NOMO-1 treated with DMSO at 0.1 percent for 48 hours (cell line): ENCODE measurements around the gene SNX9.
"Not testable (repeated sequence)": the region's sequence is repeated elsewhere in the genome, so short reads cannot be mapped to it uniquely, and the experiment has no call there.

ENCODE experiments used
- DNase-seq: peaks from one replicate; lab custom pipeline; 2025; ENCODE audit not compliant: unreplicated experiment; lab: John Stamatoyannopoulos, UW

The SNX9 gene

GRCh38 chr6:157950899-157951298 lies 127.9 kb downstream of the SNX9 start:
- DNase-seq = not testable (repeated sequence)

- no peak for DNase-seq
These were observed 128.8 kb downstream of the SNX9 start for GRCh38 chr6:157951828-157952227.

- DNase-seq = no peak
These were observed 129.9 kb downstream of the SNX9 start for GRCh38 chr6:157952861-157953351.

GRCh38 chr6:157953580-157954091 lies 130.6 kb downstream of the SNX9 start:
- no peak for DNase-seq

DNA sequence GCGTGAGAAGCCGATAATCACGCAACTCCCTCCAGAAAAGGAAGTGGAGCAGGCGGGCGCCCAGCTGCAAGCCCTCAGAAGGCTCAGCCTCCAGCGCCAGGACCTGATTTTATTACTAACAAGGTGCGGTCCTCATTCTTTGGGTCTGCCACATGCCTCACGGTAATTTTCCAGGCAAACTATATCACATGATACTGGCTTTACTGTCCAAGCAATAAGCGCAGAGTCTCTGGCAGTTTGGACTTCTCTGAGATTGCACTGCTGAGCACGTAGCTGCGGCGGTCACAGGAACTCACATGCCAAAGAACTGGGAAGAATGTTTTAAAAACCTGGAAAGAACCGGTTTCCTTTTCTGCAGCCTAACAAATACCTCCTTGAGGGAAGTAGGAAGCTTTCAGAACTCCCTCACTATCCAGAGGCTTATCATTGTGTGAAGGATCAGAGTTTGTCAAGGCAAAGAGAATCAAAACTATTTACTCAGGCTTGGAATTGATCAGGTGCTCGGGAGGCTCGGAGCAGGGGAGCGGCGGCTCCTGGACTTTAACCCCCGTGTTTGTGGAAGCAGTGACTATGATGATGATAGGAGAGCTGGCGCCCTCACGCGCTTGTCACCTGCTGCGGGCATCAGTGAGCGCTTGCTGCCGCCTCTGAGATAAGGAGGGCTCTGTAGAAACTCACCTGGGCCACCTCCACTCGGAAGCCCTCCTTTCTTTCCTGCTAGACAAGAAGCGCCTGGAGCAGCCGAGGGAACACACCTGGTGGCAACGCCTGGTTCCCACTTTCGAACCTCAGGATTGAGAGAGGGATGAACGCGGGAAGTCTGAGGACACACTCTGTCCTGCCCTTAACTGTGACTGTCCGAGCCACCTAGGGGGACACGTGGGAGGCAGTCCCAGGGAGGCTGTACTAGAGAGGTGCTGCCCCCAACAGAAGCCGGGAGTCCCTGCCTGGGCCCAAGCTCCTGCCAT lies 131.4 kb downstream of the SNX9 start:
- DNase-seq = peak; percentile 34

- DNase-seq = no peak
These were observed 132.6 kb downstream of the SNX9 start for GRCh38 chr6:157955675-157956074.

- DNase-seq = no peak
These were observed 133.2 kb downstream of the SNX9 start for GRCh38 chr6:157956171-157956730.

- no peak for DNase-seq
These were observed 136.6 kb downstream of the SNX9 start for GRCh38 chr6:157959451-157960227.

DNA sequence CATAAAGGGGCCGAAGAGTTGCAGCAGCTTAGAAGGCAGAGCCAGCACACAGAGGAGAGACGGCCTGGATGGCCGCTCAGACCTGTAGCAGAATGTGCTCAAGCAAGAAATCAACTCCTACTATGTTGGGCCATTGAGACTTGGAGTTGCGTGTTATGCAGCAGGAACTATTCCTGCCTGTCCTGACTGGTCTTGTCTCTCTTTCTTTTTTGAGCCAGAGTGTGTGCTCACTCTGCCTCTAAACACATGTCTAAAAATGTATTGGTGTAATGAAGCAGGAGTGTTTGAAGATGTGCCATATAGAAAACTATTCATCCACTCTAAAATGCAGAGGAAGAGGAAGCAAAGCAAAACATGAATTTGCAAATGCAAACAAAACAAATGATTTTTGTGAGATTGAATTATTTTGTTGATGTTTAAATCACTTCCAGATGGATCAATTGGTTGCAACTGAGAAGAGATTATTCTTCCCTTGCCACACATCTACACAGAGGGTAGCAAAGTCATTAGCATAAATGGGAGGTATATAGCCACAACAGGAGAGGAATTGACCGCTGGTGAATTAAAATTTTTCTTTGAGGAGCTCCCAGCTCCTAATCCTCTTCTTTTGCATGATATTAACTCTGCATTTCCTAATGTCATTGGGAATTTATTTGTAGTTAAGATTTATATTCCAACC lies 138.2 kb downstream of the SNX9 start:
- no peak for DNase-seq

DNA sequence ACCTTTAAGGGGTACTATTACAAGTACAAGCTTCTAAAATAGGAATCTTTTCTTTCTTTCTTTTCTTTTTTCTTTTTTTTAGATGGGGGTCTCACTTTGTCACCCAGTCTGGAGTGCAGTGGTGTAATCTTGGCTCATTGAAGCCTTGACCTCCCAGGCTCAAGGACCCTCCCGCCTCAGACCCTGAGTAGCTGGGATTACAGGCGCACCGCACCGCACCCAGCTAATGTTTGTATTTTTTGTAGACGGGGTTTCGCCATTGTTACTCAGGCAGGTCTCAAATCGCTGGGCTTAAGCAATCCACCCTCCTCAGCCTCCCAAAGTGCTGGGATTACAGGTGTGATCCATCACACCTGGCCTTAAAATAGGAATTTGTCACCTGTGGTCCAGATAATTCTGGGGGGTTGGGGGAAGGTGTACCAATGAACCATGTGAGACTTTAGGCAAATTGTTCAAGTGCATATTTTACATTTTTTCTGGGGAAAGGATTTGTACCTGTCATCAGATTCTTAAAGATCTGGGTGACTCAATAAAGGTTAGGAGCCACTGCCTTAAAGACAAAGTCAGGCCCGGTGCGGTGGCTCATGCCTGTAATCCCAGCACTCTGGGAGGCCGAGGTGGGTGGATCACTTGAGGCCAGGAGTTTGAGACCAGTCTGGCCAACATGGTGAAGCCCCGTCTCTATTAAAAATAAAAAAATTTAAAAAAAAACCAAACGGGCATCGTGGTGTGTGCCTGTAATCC lies 139.0 kb downstream of the SNX9 start:
- no peak for DNase-seq

DNA sequence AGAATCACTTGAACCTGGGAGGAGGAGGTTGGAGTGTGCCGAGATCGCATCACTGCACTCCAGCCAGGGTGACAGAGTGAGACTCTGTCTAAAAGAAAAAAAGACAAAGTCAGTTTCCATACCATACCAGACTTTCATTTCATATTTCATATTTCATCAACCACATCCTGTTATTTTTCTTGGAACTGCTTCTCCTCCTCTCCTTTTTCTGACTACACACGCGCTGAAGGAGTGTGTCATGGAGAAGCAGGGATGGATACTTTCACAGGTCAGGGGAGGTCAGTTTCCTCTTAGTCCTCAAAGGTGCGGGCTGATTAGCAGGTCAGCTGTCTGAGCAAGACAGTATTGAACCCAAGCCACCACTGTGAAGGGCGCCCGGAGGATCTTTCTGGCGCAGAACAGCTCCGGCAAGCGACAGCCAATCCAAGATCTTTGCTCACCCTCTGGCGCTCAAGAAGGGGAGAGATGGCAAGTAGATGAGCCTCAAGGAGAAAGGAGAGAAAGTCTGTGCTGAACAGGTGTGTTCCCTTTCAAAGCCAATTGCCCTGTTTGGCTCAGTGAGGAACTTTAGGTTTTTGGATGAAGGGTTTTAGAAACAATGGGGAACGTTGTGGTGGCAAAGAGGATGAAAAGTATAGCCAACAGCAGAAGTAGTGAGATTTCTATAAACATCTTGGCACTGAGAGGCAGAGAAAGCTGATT lies 139.7 kb downstream of the SNX9 start:
- DNase-seq = no peak

DNA sequence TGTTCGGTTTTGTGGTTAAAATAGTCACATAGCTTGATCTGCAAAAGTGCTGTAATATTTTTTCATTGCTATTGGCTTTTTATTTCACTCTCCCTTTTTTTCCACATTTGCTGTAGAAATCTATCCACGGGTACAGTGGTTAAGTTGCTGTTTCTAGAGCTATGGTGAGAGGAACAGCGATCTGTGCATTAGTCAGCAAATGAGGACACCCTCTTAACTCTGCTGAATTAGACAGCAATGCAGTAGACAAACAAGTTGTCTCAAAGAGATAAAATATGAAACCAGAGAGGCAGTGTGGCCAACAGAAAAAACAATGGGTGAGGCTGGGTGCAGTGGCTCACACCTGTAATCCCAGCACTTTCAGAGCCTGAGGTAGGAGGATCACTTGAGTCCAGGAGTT lies 141.1 kb downstream of the SNX9 start:
- DNase-seq = peak; percentile 30

- no peak for DNase-seq
These were observed 142.3 kb downstream of the SNX9 start for GRCh38 chr6:157965387-157965786.

- no peak for DNase-seq
These were observed 143.5 kb downstream of the SNX9 start for GRCh38 chr6:157966589-157966977.

DNA sequence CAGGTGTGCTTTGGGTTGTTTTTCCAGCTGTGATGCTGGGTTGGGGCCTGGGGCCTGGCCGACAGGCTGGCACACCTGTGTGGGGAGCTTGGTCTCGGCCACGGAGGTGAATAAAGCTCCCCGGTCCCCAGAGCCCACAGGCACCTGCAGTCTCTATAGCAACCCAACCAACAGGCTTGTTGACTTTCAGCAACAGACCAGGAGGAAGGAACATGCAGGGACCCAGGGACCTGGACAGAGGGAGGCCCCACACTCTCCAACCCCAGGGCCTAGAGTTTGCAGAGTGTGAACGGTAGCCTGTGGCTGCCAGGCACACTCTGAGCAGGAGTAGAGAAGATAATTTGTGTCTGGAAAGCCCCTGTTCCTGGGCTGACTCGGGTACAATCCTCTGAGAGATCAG lies 144.0 kb downstream of the SNX9 start:
- DNase-seq = no peak

GRCh38 chr6:157967486-157967885 lies 144.4 kb downstream of the SNX9 start:
- no peak for DNase-seq

DNA sequence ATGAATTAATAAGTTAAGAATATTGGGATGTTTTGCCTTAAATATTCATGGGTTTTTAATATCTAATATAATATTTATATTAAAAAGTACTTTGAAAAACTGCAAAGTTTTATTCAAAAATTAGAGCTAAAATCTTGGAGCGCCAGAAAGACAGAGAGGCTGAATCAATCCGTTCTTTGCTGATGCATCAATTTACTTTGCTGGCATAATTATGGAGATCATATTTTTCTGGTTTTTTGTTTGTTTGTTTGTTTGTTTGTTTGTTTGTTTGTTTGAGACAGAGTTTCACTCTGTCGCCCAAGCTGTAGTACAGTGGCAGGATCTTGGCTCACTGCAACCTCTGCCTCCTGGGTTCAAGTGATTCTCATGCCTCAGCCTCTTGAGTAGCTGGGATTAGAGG lies 149.1 kb downstream of the SNX9 start:
- not testable (repeated sequence) for DNase-seq

- no peak for DNase-seq
These were observed 151.4 kb downstream of the SNX9 start for GRCh38 chr6:157974341-157974894.

- DNase-seq = no peak
These were observed 151.9 kb downstream of the SNX9 start for GRCh38 chr6:157974967-157975366.
